ENCODE measurements around the gene GDPD2.

DNA sequence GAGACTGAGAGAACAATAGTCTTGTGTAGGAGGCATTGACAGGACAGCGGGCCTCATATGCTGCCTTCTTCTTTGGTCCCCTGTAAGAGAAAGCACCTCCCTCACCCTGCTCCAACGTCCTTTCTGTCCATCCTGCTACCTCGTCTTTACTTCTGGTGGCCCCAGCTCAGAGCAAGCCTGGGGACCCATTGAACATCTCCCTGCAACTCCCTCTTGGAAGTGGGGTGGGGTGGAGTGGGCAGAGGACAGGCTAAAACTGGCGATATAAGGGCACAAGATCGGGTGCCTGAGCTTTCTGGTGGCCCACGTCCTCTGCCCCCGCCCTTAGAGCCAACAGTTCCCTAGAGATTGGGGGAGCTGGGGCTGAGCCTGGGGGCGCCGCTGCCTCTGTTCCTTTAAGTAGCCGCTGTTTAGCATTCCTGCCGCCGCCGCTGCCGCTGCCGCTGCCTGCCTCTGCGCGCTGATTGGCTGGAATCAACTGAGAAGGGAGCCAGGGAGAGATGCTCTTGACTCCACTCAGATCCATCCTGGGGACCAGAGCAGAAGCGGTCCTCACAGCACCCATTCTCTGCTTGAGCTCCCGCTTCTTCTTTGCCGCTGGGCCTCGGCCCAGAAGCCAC lies 21.3 kb downstream of the GDPD2 start, which contains the start of gene DLG3:
- TF ChIP-seq POLR2A (IDR thresholded peaks at IDR 0.05; ENCODE audit: low read length) = no peak
- TF ChIP-seq ZSCAN20 (CRISPR knock-in tag; IDR thresholded peaks at IDR 0.05) = no peak
- no peak for TF ChIP-seq POLR2AphosphoS2 (conservative IDR thresholded peaks at IDR 0.05; ENCODE audit: low read length)
- TF ChIP-seq, protein P1, sequence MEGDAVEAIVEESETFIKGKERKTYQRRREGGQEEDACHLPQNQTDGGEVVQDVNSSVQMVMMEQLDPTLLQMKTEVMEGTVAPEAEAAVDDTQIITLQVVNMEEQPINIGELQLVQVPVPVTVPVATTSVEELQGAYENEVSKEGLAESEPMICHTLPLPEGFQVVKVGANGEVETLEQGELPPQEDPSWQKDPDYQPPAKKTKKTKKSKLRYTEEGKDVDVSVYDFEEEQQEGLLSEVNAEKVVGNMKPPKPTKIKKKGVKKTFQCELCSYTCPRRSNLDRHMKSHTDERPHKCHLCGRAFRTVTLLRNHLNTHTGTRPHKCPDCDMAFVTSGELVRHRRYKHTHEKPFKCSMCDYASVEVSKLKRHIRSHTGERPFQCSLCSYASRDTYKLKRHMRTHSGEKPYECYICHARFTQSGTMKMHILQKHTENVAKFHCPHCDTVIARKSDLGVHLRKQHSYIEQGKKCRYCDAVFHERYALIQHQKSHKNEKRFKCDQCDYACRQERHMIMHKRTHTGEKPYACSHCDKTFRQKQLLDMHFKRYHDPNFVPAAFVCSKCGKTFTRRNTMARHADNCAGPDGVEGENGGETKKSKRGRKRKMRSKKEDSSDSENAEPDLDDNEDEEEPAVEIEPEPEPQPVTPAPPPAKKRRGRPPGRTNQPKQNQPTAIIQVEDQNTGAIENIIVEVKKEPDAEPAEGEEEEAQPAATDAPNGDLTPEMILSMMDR (IDR thresholded peaks at IDR 0.05) = no peak
- TF ChIP-seq, protein P2, sequence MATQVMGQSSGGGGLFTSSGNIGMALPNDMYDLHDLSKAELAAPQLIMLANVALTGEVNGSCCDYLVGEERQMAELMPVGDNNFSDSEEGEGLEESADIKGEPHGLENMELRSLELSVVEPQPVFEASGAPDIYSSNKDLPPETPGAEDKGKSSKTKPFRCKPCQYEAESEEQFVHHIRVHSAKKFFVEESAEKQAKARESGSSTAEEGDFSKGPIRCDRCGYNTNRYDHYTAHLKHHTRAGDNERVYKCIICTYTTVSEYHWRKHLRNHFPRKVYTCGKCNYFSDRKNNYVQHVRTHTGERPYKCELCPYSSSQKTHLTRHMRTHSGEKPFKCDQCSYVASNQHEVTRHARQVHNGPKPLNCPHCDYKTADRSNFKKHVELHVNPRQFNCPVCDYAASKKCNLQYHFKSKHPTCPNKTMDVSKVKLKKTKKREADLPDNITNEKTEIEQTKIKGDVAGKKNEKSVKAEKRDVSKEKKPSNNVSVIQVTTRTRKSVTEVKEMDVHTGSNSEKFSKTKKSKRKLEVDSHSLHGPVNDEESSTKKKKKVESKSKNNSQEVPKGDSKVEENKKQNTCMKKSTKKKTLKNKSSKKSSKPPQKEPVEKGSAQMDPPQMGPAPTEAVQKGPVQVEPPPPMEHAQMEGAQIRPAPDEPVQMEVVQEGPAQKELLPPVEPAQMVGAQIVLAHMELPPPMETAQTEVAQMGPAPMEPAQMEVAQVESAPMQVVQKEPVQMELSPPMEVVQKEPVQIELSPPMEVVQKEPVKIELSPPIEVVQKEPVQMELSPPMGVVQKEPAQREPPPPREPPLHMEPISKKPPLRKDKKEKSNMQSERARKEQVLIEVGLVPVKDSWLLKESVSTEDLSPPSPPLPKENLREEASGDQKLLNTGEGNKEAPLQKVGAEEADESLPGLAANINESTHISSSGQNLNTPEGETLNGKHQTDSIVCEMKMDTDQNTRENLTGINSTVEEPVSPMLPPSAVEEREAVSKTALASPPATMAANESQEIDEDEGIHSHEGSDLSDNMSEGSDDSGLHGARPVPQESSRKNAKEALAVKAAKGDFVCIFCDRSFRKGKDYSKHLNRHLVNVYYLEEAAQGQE (IDR thresholded peaks at IDR 0.05) = no peak

All from A549 (cell line).